ENCODE results near the gene NUP133.
"Not testable (repeated sequence)": the region's sequence is repeated elsewhere in the genome, so short reads cannot be mapped to it uniquely, and the experiment has no call there.

NUP133 gene

DNA sequence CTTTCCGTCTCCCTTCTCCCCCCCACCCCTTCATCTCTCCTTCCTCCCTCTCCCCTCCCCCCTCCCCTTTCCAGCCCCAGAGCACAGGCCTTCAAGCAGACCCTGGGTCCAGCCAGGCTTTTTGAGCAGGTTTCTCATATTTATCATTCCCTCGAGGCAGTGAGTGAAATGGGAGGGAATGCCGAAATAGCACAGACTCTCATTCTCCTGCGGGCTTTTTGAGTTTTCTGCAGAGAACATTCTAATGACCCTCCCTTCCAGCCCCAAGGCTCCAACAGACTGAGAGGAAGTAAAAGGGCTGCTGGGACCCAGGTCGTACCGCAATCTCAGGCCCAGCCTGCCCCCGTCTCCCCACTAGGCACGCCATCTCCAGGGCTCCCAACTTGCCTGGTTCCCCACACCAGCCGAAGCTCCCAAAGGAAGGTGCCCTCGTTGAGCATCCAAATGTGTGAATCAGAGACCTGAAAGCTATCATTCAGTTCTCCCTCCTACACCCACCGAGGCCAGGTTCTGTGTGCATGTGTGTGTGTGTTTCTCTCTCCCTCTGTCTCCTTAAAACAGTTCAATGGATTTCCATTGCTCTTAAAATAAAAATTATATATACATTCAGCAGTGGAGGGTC is 96.6 kb downstream of the NUP133 start:
- no peak for DNase-seq

- DNase-seq, result peak; percentile 43 to 53
Measured at GRCh38 chr1:229410692-229411433, 97.3 kb downstream of the NUP133 start.

GRCh38 chr1:229410370-229410691 is 97.8 kb downstream of the NUP133 start:
- peak; percentile 29 to 33 for DNase-seq

DNA sequence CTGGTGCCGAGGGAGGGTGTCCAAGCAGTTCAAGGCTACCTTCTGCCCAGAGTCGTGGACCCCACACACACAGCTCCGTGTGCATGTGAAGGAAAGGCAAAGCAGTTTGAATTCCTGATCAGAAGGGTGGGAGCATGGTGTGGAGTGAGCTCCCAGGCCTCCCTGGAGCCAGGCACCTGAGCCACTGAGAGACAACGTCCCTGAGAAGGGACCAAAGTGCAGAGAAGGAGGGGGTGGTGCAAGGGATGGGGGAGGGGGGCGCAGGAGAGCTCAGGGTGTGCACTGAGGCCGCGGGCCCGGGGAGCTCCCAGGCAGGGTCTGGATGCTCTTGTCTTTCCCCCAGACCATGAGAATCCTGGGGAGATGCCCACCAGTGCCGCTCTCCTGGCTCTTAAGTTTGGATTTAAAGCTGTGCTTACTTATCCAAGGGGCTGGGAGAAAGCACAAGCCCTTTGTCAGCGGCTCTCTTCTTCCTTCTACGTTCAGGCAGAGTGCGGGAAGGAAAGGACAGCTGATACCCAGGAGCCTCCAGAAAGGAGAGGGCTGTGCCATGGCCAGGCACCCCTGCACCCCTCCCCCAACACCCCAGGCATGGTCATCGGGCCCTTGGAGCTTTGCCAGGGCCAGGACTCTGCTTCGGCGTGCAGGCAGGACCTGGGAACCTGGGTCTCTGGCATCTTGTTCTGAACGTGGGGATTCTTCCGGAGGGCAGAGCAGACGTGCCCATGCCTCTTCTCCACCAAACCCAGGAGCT is 98.3 kb downstream of the NUP133 start:
- DNase-seq, result no peak

- DNase-seq, result no peak
Measured at GRCh38 chr1:229408458-229409037, 99.6 kb downstream of the NUP133 start.

DNA sequence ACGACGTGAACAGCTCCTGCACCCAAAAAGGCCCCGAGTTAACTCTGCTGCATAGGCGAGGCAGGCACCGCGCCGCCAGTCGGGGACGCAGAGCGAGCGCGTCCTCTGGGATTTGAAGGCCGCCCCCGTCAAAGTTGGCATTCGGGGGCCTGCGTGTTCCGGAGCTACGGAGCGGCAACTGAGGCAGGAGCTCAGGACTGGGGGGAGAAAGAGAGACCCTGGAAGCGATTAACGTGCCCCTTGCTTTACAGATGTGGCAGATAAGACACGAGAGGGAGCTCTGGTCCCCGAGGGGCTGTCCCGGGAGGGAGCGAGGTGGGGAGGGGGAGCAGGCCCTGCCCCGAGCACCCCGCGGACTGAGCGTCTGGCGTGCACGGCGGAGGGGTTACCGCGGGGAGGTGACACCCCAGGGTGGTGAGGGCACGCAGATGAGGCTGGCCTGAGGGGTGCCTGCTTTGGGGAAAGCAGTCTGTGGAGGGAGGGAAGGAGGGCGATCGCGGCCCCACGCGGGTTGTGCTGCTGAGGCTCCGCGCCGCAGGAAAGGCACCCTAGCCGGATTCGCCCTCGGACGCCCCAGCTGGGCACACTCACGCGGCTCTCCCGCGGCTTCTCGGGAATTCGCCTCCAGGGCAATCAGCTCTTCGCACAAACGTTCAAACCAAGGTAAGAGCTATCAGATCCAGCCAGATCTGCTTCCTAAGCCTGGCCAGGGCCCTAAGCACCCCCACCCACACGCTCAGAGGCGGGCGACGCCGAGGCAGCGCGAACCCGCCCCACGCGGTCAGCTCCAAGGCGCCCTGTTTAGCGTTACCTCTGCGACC is 100.7 kb downstream of the NUP133 start:
- no peak for DNase-seq

DNA sequence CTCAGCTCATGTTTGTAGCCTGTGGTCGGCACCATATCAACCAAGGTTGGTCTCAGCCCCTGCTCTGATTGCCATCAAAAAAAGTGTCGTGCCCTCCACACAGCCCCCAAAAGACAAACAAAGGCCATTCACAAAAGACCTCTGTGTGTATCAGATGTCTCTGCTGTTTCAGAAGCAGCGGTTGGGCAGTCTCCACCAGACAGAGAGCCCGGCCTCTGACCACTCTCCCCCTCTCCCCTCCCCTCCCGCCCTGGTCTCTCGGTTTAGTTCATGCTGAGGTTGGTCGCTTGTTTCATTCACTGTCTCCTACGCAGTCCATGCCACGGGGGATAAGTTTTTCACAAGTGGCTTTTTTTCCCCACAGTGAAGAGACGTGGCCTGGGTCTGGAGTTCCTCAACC is 101.3 kb downstream of the NUP133 start:
- DNase-seq, result no peak

DNA sequence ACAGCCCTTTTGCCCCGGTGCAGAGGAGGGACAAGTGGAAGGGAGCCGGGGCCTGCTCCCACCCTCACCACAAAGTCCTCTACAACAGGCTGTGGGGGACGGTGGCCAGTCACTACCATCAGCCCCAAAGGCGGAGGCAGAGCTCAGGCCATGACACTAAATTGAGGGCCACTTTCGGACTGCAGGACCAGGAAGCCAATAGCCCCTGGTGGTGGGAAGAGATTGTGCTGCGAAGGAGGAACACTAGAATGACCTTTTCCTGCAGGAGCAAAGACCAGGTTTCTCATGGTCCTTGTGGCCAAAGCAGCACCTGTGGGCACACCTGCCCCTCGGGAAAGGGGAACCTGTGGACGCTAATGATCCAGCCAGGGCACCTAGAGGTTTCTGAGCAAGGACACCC is 104.6 kb downstream of the NUP133 start:
- no peak for DNase-seq

- no peak for DNase-seq
Measured at GRCh38 chr1:229402993-229403392, 105.1 kb downstream of the NUP133 start.

- DNase-seq, result not testable (repeated sequence)
Measured at GRCh38 chr1:229402329-229402728, 105.8 kb downstream of the NUP133 start.

DNA sequence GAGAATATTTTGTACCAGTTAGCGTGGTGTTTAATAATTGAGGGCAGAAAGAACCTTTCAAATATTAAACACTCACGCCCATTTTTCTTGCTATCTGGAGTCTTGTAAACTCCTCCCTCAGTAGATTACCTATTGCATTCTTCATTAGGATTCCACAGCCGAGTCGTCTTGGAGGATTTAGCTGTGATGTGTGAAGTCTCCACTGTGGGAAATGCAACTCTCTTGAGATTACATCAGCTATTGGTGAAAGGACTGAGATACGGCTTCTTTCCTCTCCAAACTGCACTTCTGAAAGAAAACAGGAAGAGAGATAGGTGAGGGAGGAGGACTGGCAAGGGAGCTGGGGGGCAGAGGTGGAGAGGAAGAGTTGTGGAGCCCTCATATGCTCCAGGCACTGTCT is 110.4 kb downstream of the NUP133 start:
- no peak for DNase-seq

DNA sequence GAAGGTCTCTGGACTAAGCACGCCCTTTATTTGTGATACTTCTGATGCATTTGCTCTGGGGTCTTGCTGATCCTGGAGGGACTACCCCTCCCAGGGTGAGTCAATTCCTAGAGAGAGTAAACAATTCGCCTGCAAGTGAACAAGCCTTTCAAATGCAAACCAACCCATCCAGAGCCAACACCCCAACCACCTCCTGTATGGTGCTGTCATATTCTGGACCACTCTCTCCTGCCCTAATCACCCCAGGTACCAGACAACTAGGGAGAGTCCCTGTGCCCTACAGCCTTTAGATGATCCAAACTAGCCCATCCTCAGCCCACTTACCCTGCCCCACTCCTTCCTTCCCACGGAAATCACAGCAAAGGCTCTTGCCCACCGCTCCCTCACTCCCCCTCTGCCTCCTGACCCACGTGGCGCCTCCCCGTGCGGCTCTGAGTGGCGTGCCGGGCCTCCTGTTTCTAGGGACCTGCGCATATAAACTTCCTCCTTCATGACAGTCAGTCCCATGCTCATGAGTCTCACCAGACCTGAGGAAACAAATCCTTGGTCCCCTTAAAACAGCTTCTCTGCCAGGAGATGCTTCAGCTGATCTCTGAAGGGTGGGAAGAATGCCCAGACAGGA is 111.4 kb downstream of the NUP133 start:
- no peak for DNase-seq

- DNase-seq, result not testable (repeated sequence)
Measured at GRCh38 chr1:229394517-229394916, 113.6 kb downstream of the NUP133 start.

DNA sequence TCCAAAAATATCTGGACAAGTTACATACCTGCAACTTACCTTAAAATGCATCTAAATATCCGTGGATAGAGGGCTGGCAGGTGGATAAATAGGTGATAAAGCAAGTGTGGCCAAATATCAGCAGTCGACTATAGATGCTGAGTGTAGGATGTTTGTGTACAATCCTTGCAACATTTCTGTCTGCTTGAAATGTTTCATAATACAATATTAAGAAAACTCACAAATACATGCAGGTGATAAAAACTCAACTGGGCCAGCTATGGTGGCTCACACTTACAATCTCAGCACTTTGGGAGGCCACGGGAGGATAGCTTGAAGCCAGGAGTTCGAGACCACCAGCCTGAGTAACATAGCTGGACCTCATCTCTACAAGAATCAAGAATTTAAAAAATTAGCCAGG is 115.2 kb downstream of the NUP133 start:
- no peak for DNase-seq
